ENCODE results near the gene DNAJB12.
A peak's percentile ranks its signal among the peaks of the same experiment; 100 is the strongest.
"Not testable (repeated sequence)": the region's sequence is repeated elsewhere in the genome, so short reads cannot be mapped to it uniquely, and the experiment has no call there.

Gene DNAJB12
- 39.2 to 79.6 (median 59.0) reads per million in 9 experiments for total RNA-seq

DNA sequence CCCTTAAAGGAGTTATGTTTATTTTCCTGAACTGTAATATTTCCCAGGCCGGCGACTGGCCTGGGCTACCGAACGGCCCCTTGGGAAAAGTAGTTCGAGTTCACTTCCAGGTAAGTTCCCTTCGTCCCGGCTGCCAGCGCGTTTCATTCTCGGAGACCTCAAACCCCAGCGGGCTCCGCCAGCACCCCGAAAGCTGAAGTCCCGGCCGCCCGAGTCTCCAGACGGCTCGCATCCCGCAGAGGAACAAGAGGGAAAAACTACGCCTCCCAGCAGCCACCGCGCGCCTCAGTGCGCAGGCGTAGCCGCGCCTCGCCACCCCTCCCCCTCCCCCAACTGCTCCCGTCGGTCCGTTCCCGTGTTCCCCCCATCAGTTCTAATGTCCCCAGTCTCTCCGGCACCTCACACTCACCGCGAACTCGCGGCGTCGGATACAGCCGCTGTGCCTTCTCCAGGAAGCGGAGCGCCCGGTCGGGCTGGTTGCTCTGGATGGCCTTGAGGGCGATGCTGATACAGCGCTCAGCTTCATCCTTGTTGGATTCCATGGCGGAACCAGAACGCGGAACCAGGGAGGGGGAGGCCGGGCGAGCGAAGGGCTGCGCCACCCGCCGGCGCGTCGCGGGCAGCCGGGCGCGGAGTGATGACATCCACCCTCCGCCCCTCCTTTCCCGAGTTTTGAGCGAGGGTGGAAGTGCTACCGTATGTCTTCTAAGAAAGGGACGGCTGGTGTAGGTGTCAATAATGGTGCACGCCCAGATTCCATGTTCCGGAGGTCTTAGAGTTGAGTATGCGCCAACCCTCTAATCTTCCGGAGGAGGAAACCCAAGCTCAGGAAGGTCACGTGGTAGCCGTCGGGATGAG lies at the start of gene DNAJB12:
DNAJB12 (minus strand) TSS at position 564 of the 858 bp plus-strand sequence; CDS start at position 542, 22 bp downstream.
- Mint-ChIP-seq H3K9me3 (no peaks in the 10 kb centered on the region), H3K27ac (peak within 1 kb of the TSS; percentile 93 to 97), H3K4me3 (peak within 1 kb of the TSS; percentile 92 to 96), H3K27me3 (no peaks in the 10 kb centered on the region), H3K4me1 (ENCODE audit: low read depth in 2 of 2) (peaks cover 29 to 37% of the 10 kb centered on the region in 2 donors), H3K36me3 (ENCODE audit: insufficient read depth) (peaks cover 36% of the 10 kb centered on the region)
- ATAC-seq (replicated peaks) (peak; percentile 86), DNase-seq (peak; percentile 87 to 92 (median 87))

DNA sequence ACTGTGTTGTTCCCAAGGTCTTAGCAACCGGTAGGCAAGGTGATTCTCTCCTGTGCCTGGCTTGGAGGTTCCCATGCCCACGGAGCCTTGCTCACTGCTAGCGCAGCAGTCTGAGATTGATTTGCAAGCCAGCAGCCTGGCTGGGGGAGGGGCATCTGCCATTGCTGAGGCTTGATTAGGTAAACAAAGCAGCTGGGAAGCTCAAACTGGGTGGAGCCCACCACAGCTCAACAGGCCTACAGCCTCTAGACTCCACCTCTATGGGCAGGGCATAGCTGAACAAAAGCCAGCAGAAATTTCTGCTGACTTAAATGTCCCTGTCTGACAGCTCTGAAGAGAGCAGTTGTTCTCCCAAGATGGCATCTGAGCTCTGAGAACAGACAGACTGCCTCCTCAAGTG lies 40.9 kb upstream of the DNAJB12 start:
- H3K4me3 Mint-ChIP-seq; H3K4me1 Mint-ChIP-seq (ENCODE audit: low read depth in 2 of 2); H3K27me3 Mint-ChIP-seq; ATAC-seq (replicated peaks); H3K27ac Mint-ChIP-seq; H3K9me3 Mint-ChIP-seq; DNase-seq; H3K36me3 Mint-ChIP-seq (ENCODE audit: insufficient read depth): not testable (repeated sequence)

DNA sequence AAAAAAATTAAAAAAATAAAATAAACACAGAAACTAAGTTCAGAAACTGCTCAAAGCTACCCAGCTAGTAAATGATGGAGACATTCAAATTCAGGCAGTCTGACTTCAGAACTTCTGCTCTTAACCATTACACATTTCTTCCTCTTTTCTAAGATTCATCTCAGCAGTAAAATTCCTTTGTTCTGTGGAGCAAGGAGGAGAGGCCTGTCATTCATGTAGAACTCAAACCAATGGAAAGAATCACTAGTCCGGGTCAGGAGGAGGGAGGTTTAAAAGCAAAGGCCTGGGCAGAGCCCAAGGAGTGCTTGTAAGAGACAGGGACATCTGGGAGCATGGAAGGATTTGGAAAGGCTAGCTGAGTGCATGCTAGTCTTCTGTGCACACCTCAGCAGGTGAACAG lies 37.9 kb upstream of the DNAJB12 start:
- Mint-ChIP-seq H3K4me1 (ENCODE audit: low read depth in 2 of 2) (peaks cover 2 to 4% of the 10 kb centered on the region in 2 donors), H3K27me3 (no peaks in the 10 kb centered on the region), H3K9me3 (no peaks in the 10 kb centered on the region), H3K27ac (no peak overlapping the region), H3K36me3 (ENCODE audit: insufficient read depth) (no peaks in the 10 kb centered on the region), H3K4me3 (no peak overlapping the region)
- no peak for ATAC-seq (replicated peaks)
- DNase-seq: no peak

DNA sequence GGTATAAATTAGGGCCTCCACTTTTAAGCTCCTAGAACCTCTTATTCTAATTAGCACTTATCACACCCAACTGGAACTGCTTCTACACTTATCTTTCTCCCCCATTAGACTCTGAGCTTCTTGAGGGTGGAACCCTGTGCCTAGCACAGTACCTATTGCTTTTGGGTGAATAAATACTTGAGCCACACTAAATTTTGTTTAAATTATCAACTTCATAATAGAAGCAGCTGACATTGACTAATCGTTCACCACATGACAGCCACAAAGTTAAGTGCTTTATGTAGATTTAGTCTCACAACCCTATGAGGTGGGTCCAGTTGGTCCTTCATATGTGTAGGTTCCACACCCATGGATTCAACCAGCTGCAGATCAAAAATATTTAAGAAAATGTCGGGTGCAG lies 36.0 kb upstream of the DNAJB12 start:
- H3K4me1 Mint-ChIP-seq (ENCODE audit: low read depth in 2 of 2): peaks cover 0 to 2% of the 10 kb centered on the region in 2 donors
- H3K4me3 Mint-ChIP-seq: no peak overlapping the region
- H3K27me3 Mint-ChIP-seq: no peaks in the 10 kb centered on the region
- DNase-seq (no peak), ATAC-seq (replicated peaks) (no peak)
- no peaks in the 10 kb centered on the region for H3K9me3 Mint-ChIP-seq
- no peaks in the 10 kb centered on the region for H3K36me3 Mint-ChIP-seq (ENCODE audit: insufficient read depth)
- no peak overlapping the region for H3K27ac Mint-ChIP-seq

DNA sequence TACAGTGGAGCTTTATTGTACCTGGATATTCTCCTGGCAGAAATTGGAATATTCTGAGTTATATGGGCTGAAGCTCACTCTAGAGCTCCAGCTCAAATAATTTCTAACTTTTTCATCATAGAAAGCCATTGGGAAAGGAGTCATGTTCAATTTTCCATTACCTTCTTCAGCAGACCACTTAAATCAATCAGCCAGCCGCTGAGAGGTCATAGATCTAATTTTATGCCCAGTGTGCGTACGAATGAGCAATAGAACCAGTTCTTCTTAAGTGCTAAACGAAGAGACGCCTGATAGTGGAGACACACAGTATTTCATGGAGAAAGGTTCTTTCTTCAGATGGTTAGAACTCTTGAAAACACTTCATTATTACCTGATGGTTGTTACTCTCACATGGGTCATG lies 35.0 kb upstream of the DNAJB12 start:
- Mint-ChIP-seq H3K9me3 (no peaks in the 10 kb centered on the region), H3K4me3 (no peak overlapping the region), H3K4me1 (ENCODE audit: low read depth in 2 of 2) (no peaks in the 10 kb centered on the region), H3K36me3 (ENCODE audit: insufficient read depth) (no peaks in the 10 kb centered on the region), H3K27ac (no peak overlapping the region), H3K27me3 (no peaks in the 10 kb centered on the region)
- DNase-seq (no peak), ATAC-seq (replicated peaks) (no peak)

DNA sequence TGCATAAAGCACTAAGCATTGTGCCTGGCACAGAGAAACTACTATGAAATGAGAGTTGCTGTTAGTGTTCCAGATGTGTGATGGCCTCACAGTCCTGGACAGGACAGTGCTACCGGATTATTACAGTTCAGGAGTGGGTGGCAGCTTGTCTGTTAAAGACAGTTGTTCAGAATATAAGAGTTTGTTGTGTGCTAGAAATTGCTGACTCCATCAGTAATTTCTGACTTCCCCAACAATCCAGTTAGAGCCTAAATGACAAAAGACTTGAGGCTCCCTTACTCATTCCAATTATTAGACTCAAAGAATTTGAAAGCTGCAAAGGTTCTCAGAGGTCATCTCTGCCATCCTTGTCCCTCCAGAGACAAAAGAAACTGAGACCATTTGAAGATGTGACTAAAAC lies 34.3 kb upstream of the DNAJB12 start:
- H3K36me3 Mint-ChIP-seq (ENCODE audit: insufficient read depth): no peaks in the 10 kb centered on the region
- H3K27me3 Mint-ChIP-seq: no peaks in the 10 kb centered on the region
- H3K4me1 Mint-ChIP-seq (ENCODE audit: low read depth in 2 of 2): no peaks in the 10 kb centered on the region
- ATAC-seq (replicated peaks): no peak
- H3K9me3 Mint-ChIP-seq: no peaks in the 10 kb centered on the region
- DNase-seq: no peak
- H3K4me3 Mint-ChIP-seq: no peak overlapping the region
- H3K27ac Mint-ChIP-seq: no peak overlapping the region

DNA sequence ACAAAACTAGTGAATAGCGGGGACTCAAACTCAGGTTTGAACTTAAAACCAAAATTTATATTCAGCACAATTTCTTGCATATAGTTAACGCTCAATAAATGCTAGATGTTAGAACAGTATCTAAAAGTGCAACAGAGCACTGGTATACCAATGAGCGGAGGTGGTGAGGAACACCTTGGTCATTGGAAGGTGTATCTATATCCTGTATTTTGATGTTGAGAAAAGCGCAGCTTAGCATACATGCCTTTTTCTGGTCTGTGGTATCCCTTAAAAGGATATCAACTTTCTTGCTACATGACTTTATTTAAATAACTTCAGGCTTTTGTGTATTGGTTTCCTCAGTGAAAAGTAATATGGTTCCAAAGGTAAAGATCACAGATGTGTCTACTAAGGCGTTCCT lies 33.3 kb upstream of the DNAJB12 start:
- Mint-ChIP-seq H3K4me3 (no peak overlapping the region), H3K9me3 (no peaks in the 10 kb centered on the region), H3K27me3 (no peaks in the 10 kb centered on the region), H3K4me1 (ENCODE audit: low read depth in 2 of 2) (no peaks in the 10 kb centered on the region), H3K36me3 (ENCODE audit: insufficient read depth) (no peaks in the 10 kb centered on the region), H3K27ac (no peak overlapping the region)
- DNase-seq: no peak
- no peak for ATAC-seq (replicated peaks)

DNA sequence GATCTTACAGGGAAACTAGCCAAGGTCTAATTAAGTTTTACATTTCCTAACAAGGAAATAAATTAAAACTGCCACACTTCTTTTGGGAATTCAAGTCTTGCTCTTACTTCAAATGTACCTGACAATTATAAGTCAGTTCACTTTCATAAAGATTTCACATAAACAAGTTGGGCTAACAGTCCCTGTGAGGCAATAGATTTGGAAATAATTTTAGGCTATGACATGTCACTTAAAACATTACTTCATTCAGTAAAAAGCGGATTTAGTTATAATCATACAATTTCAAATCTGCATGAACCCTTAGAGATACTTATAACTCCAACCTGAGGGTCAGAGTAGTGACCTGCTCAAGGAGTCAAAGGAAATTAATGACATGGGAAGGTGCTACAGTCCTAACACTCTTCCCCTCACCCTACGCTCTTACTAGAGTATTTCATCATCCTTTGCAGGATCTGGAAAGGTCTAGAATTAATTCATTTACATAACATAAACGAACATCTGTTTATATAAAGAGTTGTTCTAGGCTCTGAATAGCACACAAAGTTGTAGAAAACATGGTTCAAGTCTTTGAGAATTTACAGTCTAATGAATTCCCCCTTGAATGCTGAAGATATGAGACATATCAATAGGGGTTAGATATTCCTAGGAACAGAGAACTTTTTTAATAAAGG lies 32.3 kb upstream of the DNAJB12 start:
- no peaks in the 10 kb centered on the region for H3K9me3 Mint-ChIP-seq
- ATAC-seq (replicated peaks) (no peak), DNase-seq (no peak)
- H3K36me3 Mint-ChIP-seq (ENCODE audit: insufficient read depth): no peaks in the 10 kb centered on the region
- no peaks in the 10 kb centered on the region for H3K27me3 Mint-ChIP-seq
- H3K4me3 Mint-ChIP-seq: no peak overlapping the region
- H3K27ac Mint-ChIP-seq: no peak overlapping the region
- H3K4me1 Mint-ChIP-seq (ENCODE audit: low read depth in 2 of 2): no peaks in the 10 kb centered on the region

DNA sequence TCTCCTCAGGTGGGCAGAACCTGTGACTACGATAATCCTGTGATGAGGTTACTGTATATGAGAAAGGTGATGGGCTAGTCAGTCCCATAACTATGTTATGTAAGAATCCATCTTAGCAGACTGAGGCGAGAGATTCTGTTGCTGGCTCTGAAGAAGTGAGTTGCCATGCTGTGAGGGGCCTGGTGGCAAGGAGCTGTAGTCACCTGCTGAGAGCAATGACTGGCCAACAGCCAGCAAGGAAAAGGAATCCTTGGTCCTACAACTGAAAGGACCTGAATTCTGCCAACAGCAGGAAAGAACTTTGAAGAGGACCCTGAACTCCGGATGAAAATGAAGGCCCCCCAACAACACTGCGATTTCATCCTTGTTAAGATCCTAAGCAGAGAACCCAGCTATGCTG lies 31.0 kb upstream of the DNAJB12 start:
- Mint-ChIP-seq H3K9me3 (no peaks in the 10 kb centered on the region), H3K4me3 (no peak overlapping the region), H3K36me3 (ENCODE audit: insufficient read depth) (no peaks in the 10 kb centered on the region), H3K27me3 (no peaks in the 10 kb centered on the region), H3K27ac (no peak overlapping the region), H3K4me1 (ENCODE audit: low read depth in 2 of 2) (no peaks in the 10 kb centered on the region)
- ATAC-seq (replicated peaks) (no peak), DNase-seq (no peak)

DNA sequence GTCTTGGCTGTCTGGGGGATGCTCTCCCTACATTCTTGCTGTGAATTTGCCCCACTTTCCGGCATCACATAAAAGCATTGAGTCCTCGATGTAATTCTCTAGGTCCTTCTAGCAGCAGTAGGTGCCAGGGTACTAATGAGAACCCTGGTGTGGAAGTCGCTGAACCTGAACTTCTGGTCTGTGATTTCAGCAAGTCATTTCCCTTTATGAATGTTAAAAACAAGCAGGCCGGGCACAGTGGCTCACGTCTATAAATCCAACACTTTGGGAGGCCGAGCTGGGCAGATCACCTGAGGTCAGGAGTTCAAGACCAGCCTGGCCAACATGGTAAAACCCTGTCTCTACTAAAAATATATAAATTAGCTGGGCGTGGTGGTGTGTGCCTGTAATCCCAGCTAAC lies 30.3 kb upstream of the DNAJB12 start:
- not testable (repeated sequence) for H3K27ac Mint-ChIP-seq; H3K9me3 Mint-ChIP-seq; ATAC-seq (replicated peaks); H3K27me3 Mint-ChIP-seq; DNase-seq; H3K4me3 Mint-ChIP-seq; H3K4me1 Mint-ChIP-seq (ENCODE audit: low read depth in 2 of 2); H3K36me3 Mint-ChIP-seq (ENCODE audit: insufficient read depth)

DNA sequence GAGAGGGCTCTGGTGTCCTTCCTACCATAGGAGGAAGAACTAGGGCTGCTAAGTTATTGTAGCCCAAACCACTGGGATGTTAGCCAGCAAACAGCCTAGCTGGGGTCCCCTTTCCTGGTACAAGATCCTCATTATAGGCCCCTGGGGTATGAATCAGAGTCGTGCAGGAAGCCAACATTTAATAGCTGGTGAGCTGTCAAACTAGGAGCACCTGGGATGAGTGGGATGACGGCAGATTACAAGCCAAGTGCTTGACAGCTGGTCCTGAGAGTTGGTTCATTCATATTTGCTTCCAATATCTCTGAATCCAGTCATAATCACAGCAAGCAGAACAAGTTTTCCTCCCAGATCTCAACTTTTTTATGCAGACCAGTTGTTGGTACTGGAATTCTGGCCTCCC lies 25.1 kb upstream of the DNAJB12 start:
- H3K27me3 Mint-ChIP-seq: no peaks in the 10 kb centered on the region
- H3K4me1 Mint-ChIP-seq (ENCODE audit: low read depth in 2 of 2): peaks cover 0 to 7% of the 10 kb centered on the region in 2 donors
- H3K36me3 Mint-ChIP-seq (ENCODE audit: insufficient read depth): peaks cover 11% of the 10 kb centered on the region
- H3K9me3 Mint-ChIP-seq: no peaks in the 10 kb centered on the region
- no peak overlapping the region for H3K27ac Mint-ChIP-seq
- no peak overlapping the region for H3K4me3 Mint-ChIP-seq
- no peak for DNase-seq
- ATAC-seq (replicated peaks): no peak

DNA sequence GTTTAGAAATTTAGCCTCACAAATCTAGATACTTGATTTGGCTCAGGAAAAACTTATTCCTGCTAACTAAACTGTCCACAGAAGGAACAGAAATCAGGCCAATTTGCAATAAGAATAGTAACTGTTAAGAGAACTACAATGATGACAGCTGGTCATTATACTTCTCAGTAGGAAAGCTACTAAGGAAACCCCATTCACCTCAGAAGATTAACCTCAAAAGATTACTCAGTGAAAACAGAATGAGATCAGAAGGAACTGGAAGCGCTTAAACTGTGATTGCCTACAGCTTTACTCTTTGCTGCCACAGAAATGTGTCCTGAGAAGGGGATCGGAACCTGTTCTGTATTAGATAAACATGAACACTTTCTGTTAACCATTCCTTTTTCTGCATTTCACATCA lies 24.3 kb upstream of the DNAJB12 start:
- Mint-ChIP-seq H3K27me3 (no peaks in the 10 kb centered on the region), H3K9me3 (no peaks in the 10 kb centered on the region), H3K27ac (no peak overlapping the region), H3K36me3 (ENCODE audit: insufficient read depth) (peaks cover 12% of the 10 kb centered on the region), H3K4me3 (no peak overlapping the region), H3K4me1 (ENCODE audit: low read depth in 2 of 2) (peaks cover 0 to 7% of the 10 kb centered on the region in 2 donors)
- ATAC-seq (replicated peaks): no peak
- DNase-seq: no peak

DNA sequence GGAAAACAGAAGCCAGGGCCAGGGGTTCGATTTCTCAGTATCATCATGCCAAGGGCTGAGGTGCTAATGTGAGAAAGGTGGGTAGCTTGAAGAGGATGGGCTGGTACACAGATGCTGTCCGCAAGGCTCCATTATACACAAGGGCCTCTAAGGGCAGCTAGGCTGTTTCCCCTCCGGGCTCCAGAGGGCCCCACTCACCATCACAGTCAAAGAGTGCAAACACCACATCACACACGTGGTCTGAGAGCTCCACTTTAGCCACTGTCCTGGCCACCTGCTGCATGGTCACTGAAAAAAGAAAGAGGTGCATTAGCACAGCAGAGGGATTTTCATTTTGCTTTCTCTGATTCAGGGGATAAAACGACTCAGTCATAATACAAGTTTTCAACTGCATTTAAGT lies 20.9 kb upstream of the DNAJB12 start:
- Mint-ChIP-seq H3K4me3 (no peak overlapping the region), H3K27me3 (no peaks in the 10 kb centered on the region), H3K9me3 (no peaks in the 10 kb centered on the region), H3K36me3 (ENCODE audit: insufficient read depth) (peaks cover 13% of the 10 kb centered on the region), H3K4me1 (ENCODE audit: low read depth in 2 of 2) (peaks cover 2 to 8% of the 10 kb centered on the region in 2 donors), H3K27ac (no peak overlapping the region)
- ATAC-seq (replicated peaks): no peak
- DNase-seq: no peak

DNA sequence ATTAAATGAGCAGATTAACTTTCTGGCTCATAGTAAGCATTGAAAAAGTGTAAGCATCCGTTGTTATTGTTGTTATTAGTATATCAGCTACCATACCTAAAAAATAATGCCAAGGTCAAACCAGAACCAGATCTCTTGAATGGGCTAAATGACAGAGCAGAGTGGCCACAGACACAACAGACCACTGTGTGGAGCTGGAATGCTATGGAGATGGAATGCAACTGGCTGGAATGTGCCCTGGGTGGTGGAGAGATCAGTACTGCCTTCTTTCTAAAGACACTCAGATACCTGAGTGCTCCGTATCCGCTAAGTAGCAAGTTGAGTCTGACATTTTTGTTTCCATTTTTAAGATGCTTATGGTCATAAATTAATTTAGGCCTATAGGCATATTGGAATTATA lies 20.5 kb upstream of the DNAJB12 start:
- H3K4me1 Mint-ChIP-seq (ENCODE audit: low read depth in 2 of 2): peaks cover 4 to 10% of the 10 kb centered on the region in 2 donors
- H3K27me3 Mint-ChIP-seq: no peaks in the 10 kb centered on the region
- H3K9me3 Mint-ChIP-seq: no peaks in the 10 kb centered on the region
- no peak overlapping the region for H3K27ac Mint-ChIP-seq
- H3K36me3 Mint-ChIP-seq (ENCODE audit: insufficient read depth): peaks cover 17% of the 10 kb centered on the region
- ATAC-seq (replicated peaks): no peak
- DNase-seq: no peak
- no peak overlapping the region for H3K4me3 Mint-ChIP-seq
